ENCODE measurements around the gene DDX27. TPM values are rescaled to one million over a fixed set of nuclear protein-coding genes. Genes with fewer than 3 reads are reported as not detected.

Gene DDX27
- total and polyA plus RNA-seq, 2 of the 13 experiments (the other 11 are each of a cell fraction or from before 2014, with no cell fraction given), result 42.6 to 72.8 TPM

DNA sequence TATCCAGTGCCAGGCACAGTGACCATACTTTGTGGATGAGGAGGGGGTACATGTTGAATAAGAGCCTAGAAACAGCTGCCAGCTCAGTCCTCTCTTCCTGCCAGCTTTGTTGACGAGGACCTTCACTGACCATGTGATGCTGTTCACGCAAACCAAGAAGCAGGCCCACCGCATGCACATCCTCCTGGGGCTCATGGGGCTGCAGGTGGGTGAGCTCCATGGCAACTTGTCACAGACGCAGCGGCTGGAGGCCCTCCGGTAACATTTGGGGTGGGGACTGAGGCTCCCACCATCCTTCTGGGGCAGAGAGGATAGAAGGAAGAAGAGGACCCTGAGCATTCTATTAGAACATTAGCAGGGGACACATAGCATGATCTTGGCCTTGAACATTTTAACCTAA lies 15.6 kb downstream of the DDX27 start:
- H3K9ac ChIP-seq (ENCODE audit: insufficient read depth, low read depth, low read length), result no peak overlapping the region
- ATAC-seq (no peak), FAIRE-seq (no peak), DNase-seq (ENCODE audit: low spot score) (no peak)
- POLR2A ChIA-PET, result interaction anchor here (2.0 kb wide), 1 partner anchor 8 kb away, joined by 6 read pairs; no protein-coding TSS in a partner anchor
- no TSS peak for BruUV-seq (replicated peaks)
- peaks cover 60 to 85% of the 10 kb centered on the region in 2 experiments for H3K36me3 ChIP-seq (replicated peaks in 1 of 2; ENCODE audit: control insufficient read depth in 1 of 2, insufficient read depth in 2 of 2, low read length in 2 of 2)
- no peak for TF ChIP-seq RBM22 (optimal IDR thresholded peaks at IDR 0.05; ENCODE audit: low read length)
- TF ChIP-seq, protein P1, sequence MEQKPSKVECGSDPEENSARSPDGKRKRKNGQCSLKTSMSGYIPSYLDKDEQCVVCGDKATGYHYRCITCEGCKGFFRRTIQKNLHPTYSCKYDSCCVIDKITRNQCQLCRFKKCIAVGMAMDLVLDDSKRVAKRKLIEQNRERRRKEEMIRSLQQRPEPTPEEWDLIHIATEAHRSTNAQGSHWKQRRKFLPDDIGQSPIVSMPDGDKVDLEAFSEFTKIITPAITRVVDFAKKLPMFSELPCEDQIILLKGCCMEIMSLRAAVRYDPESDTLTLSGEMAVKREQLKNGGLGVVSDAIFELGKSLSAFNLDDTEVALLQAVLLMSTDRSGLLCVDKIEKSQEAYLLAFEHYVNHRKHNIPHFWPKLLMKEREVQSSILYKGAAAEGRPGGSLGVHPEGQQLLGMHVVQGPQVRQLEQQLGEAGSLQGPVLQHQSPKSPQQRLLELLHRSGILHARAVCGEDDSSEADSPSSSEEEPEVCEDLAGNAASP (CRISPR knock-in tag; IDR thresholded peaks at IDR 0.05; ENCODE audit: borderline replicate concordance), result no peak
- no peak for TF ChIP-seq HDAC1 (CRISPR knock-in tag; IDR thresholded peaks at IDR 0.05)
- TF ChIP-seq, protein P2, sequence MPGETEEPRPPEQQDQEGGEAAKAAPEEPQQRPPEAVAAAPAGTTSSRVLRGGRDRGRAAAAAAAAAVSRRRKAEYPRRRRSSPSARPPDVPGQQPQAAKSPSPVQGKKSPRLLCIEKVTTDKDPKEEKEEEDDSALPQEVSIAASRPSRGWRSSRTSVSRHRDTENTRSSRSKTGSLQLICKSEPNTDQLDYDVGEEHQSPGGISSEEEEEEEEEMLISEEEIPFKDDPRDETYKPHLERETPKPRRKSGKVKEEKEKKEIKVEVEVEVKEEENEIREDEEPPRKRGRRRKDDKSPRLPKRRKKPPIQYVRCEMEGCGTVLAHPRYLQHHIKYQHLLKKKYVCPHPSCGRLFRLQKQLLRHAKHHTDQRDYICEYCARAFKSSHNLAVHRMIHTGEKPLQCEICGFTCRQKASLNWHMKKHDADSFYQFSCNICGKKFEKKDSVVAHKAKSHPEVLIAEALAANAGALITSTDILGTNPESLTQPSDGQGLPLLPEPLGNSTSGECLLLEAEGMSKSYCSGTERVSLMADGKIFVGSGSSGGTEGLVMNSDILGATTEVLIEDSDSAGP (CRISPR knock-in tag; IDR thresholded peaks at IDR 0.05; ENCODE audit: borderline replicate concordance), result no peak
- no peak for TF ChIP-seq MEF2D (CRISPR knock-in tag; IDR thresholded peaks at IDR 0.05)
- no peak for TF ChIP-seq SOX13 (IDR thresholded peaks at IDR 0.05)
- TF ChIP-seq SOX13 (CRISPR knock-in tag; conservative IDR thresholded peaks at IDR 0.05 in 1 of 2, IDR thresholded peaks at IDR 0.05 in 1 of 2), result no peak
- no peak for TF ChIP-seq ZNF264 (CRISPR knock-in tag; IDR thresholded peaks at IDR 0.05)
- no peak for TF ChIP-seq ZFP37 (CRISPR knock-in tag; IDR thresholded peaks at IDR 0.05; ENCODE audit: borderline replicate concordance)
- no peak for TF ChIP-seq U2AF2 (IDR thresholded peaks at IDR 0.05; ENCODE audit: low read depth, low read length)
- TF ChIP-seq HIVEP1 (CRISPR knock-in tag; IDR thresholded peaks at IDR 0.05), result no peak
- H3K4me2 ChIP-seq (ENCODE audit: low read depth, low read length), result no peak overlapping the region
- intact Hi-C loops (cut with micrococcal nuclease; ENCODE audit: unreplicated experiment) (no loop called here), in situ Hi-C loops (cut with HindIII; ENCODE audit: extremely low pct_ligation_motif_present, low pct_unique_long_range_greater_than_20kb) (no loop called here)
- H4K20me1 ChIP-seq (ENCODE audit: insufficient read depth, low read length), result no peaks in the 10 kb centered on the region
- H3K9me3 ChIP-seq (ENCODE audit: low read length), result no peaks in the 10 kb centered on the region
- no peak overlapping the region for H3K4me3 ChIP-seq (replicated peaks in 1 of 3; ENCODE audit: insufficient read depth in 1 of 3, low read depth in 2 of 3, low read length in 3 of 3)
- no peak overlapping the region for H2AFZ ChIP-seq (ENCODE audit: low read length)
- CTCF ChIA-PET (ENCODE audit: low intra/inter-chr PET ratio, low total read pairs), result no interaction called here
- 96% methylated on average over 6 of the region's 6 CpGs for whole genome bisulfite sequencing (ENCODE audit: low lambda C conversion rate)
- no peak overlapping the region for H3K27ac ChIP-seq (ENCODE audit: extremely low read length, insufficient read depth, low read length)
- H3K27me3 ChIP-seq (ENCODE audit: control insufficient read depth in 1 of 2, insufficient read depth in 2 of 2, low read length in 2 of 2), result no peaks in the 10 kb centered on the region
- H3K4me1 ChIP-seq (ENCODE audit: insufficient read depth, low read length), result no peaks in the 10 kb centered on the region
- no peaks in the 10 kb centered on the region for H3K79me2 ChIP-seq (ENCODE audit: insufficient read depth, low read length)
